Lower lobe of right lung (tissue), 2 donors: ENCODE results near the gene SEC31B. TPM values are rescaled to one million over a fixed set of nuclear protein-coding genes. Genes with fewer than 3 reads are reported as not detected.

ENCODE experiments used
- ATAC-seq, 2 donors: fragments of 200-7000 bp; cut with Tn5 transposase; one replicate each; pipeline ENCODE4 v1.9.1; 2020 to 2022; ENCODE audit warnings: mild to moderate bottlenecking in 2 of 2, moderate library complexity in 2 of 2
- DNase-seq: peaks from one replicate; pipeline ENCODE4 v3.0.0-alpha.2; 2020
- H3K27ac ChIP-seq: fragments of 200-600 bp; one replicate; pipeline ENCODE4 v1.8.0; 2022
- H3K27me3 ChIP-seq: fragments of 200-600 bp; one replicate; pipeline ENCODE4 v1.8.0; 2022; ENCODE audit warnings: low read depth
- H3K36me3 ChIP-seq: fragments of 200-600 bp; one replicate; pipeline ENCODE4 v1.8.0; 2022; ENCODE audit warnings: mild to moderate bottlenecking
- H3K4me1 ChIP-seq: fragments of 200-600 bp; one replicate; pipeline ENCODE4 v1.8.0; 2022
- H3K4me3 ChIP-seq: fragments of 200-600 bp; one replicate; pipeline ENCODE4 v1.8.0; 2022; ENCODE audit warnings: mild to moderate bottlenecking
- H3K9me3 ChIP-seq: fragments of 200-600 bp; one replicate; pipeline ENCODE4 v1.8.0; 2022
- intact Hi-C: fragments of 100-400 bp; cut with DNase I; formaldehyde crosslinking; loops from one replicate; pipeline ENCODE4 v1.11.0; 2022
- long read RNA-seq: library from polyadenylated mRNA; unstranded; transcript quantifications from one replicate; pipeline ENCODE4 v2.0.0, GENCODE V29; 2021
- total RNA-seq: library from RNA; stranded (reverse); fragmentation: NEBNext Ultra II Directional; extraction: Animal tissue kit (Norgen Biotek cat#: 25700); gene quantifications from one replicate; pipeline ENCODE4 v1.2.1, GENCODE V29; 2021
- TF ChIP-seq, protein P1 (sequence below): fragments of 200-600 bp; IDR thresholded peaks from one replicate; pipeline ENCODE4 v1.8.0; 2022; ENCODE audit warnings: antibody characterized with exemption, mild to moderate bottlenecking
- donor health status: DM: no; HTN: yes; CAD: no; lungs with severe emphysema.

Gene SEC31B, protein sequence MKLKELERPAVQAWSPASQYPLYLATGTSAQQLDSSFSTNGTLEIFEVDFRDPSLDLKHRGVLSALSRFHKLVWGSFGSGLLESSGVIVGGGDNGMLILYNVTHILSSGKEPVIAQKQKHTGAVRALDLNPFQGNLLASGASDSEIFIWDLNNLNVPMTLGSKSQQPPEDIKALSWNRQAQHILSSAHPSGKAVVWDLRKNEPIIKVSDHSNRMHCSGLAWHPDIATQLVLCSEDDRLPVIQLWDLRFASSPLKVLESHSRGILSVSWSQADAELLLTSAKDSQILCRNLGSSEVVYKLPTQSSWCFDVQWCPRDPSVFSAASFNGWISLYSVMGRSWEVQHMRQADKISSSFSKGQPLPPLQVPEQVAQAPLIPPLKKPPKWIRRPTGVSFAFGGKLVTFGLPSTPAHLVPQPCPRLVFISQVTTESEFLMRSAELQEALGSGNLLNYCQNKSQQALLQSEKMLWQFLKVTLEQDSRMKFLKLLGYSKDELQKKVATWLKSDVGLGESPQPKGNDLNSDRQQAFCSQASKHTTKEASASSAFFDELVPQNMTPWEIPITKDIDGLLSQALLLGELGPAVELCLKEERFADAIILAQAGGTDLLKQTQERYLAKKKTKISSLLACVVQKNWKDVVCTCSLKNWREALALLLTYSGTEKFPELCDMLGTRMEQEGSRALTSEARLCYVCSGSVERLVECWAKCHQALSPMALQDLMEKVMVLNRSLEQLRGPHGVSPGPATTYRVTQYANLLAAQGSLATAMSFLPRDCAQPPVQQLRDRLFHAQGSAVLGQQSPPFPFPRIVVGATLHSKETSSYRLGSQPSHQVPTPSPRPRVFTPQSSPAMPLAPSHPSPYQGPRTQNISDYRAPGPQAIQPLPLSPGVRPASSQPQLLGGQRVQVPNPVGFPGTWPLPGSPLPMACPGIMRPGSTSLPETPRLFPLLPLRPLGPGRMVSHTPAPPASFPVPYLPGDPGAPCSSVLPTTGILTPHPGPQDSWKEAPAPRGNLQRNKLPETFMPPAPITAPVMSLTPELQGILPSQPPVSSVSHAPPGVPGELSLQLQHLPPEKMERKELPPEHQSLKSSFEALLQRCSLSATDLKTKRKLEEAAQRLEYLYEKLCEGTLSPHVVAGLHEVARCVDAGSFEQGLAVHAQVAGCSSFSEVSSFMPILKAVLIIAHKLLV
- 16.0 TPM for total RNA-seq
- long read RNA-seq, partial matches to known transcripts = 5 of 11 reads
- long read RNA-seq, other reads (novel, unspliced or antisense) = 5 of 11 reads

DNA sequence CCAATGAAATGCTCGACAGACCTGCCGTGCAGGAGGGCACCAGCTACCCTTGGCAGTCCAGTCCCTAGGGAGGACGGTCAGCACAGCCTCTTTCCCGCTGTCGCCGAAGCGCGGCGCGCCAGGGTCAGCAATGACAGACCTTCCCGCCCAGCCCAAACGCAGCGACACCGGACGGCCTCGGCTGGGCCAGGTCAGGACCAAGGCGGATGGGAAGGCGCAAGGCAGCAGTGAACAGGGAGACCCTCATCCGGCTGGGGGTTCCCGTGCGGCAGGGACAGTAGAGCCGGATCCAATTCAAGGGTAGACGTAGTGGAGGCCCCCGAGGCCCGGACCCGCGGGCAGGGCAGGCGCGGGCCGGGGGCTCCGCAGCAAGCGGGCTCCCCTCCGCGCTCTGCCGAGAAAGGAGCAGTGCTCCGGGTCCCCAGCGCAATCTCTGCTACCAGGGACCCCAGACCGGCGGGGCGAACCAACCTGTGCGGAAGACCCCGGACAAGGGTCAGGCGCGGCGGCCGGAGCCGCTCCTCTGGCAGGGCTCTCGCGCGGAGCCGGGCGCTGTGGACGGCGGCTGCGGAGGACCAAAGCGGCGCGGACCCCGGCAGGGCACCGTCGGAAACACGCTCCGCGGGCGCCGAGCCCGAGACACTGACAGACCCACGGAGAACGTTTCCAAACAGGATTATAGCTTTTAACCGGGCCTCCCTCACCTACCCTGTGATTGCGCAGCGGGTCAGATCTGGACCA, at the start of gene SEC31B:
Gene SEC31B (minus strand): TSS at position 551 of the 741 bp plus-strand sequence. CDS start 2,909 bp downstream, outside the sequence.
- DNase-seq (peak; percentile 52), ATAC-seq (peak; percentile 57 to 66)
- Histone ChIP-seq H3K4me1 (peaks cover 17% of the 10 kb centered on the region), H3K27me3 (no peaks in the 10 kb centered on the region), H3K4me3 (peak within 1 kb of the TSS; percentile 50), H3K36me3 (peaks cover 19% of the 10 kb centered on the region), H3K27ac (no peak within 1 kb of the TSS), H3K9me3 (no peaks in the 10 kb centered on the region)
- TF ChIP-seq, protein P1, sequence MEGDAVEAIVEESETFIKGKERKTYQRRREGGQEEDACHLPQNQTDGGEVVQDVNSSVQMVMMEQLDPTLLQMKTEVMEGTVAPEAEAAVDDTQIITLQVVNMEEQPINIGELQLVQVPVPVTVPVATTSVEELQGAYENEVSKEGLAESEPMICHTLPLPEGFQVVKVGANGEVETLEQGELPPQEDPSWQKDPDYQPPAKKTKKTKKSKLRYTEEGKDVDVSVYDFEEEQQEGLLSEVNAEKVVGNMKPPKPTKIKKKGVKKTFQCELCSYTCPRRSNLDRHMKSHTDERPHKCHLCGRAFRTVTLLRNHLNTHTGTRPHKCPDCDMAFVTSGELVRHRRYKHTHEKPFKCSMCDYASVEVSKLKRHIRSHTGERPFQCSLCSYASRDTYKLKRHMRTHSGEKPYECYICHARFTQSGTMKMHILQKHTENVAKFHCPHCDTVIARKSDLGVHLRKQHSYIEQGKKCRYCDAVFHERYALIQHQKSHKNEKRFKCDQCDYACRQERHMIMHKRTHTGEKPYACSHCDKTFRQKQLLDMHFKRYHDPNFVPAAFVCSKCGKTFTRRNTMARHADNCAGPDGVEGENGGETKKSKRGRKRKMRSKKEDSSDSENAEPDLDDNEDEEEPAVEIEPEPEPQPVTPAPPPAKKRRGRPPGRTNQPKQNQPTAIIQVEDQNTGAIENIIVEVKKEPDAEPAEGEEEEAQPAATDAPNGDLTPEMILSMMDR = no peak
- intact Hi-C loops = loop anchor here (5.0 kb wide), 1 partner anchor 182 kb away; no protein-coding TSS in a partner anchor

DNA sequence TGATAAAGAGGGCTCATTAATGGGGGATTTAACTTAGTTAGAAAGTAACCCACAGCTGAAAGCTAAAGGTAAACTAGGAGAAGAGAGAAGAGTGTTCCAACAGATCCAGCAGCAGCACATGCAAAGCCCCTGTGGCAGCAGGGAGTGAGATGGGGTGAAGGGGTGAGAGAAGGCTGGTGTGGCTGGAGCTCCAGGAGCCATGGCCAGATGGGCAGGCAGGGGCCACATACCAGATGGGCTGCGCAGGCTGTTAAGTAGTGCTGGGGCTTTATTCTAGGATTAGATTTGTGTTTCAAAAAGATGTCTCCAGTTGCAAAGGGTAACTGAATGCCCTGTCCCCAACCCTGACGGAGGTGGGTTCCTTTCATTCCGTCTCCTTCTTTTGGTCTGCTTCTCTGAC, 49.3 kb upstream of the SEC31B start:
- Histone ChIP-seq H3K4me3 (no peak overlapping the region), H3K4me1 (no peaks in the 10 kb centered on the region), H3K27ac (no peak overlapping the region), H3K9me3 (no peaks in the 10 kb centered on the region), H3K27me3 (peaks cover 83% of the 10 kb centered on the region), H3K36me3 (no peaks in the 10 kb centered on the region)
- intact Hi-C loops = no loop called here
- ATAC-seq = no peak
- DNase-seq = no peak
- TF ChIP-seq, protein P1 = no peak

DNA sequence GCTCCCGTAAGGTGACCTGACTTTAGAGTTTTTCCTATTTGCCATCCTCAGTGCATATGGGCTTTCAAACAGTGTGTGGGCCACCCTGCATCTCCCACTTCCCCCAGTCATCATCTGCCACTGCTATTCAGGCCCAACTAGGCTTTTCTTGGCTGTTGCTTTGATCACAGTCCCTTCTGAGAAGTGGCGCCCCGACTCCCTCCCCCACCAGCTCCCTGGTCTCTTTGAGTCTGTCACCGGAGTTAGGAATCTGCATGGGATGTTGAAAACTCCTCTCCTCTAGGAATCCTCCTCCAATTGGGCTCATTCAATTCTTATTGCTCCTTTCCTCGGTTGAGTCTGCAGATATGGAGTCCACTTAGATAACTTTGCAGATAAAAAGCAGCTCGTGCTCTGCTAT, 48.2 kb upstream of the SEC31B start:
- Histone ChIP-seq H3K27me3 (peaks cover 80% of the 10 kb centered on the region), H3K4me3 (no peak overlapping the region), H3K4me1 (peaks cover 1% of the 10 kb centered on the region), H3K27ac (no peak overlapping the region), H3K36me3 (no peaks in the 10 kb centered on the region), H3K9me3 (no peaks in the 10 kb centered on the region)
- DNase-seq (no peak), ATAC-seq (no peak)
- TF ChIP-seq, protein P1 = no peak
- intact Hi-C loops = no loop called here

DNA sequence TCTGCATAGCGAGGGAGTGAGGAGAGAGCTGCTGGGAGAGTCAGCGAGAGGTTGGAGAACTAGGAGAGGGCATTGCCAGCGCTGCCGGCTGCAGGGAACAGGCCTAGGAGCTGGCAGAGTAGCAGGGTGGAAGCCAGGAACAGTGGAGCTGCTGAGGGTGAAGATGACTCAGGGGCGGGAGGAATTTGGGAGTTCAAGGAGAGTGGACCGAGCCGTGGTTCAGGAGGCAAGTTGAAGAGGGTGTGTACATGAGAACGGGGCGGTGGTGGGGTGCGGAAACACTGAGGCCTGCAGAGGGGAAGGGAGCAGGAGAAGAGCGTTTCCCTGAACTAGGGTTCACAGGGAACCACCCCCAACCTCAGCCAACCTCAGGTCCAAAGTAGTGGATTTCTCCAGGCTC, 47.6 kb upstream of the SEC31B start:
- no peak overlapping the region for H3K4me3 ChIP-seq
- H3K36me3 ChIP-seq = no peaks in the 10 kb centered on the region
- peaks cover 80% of the 10 kb centered on the region for H3K27me3 ChIP-seq
- intact Hi-C loops = no loop called here
- peaks cover 7% of the 10 kb centered on the region for H3K4me1 ChIP-seq
- ATAC-seq = no peak
- no peaks in the 10 kb centered on the region for H3K9me3 ChIP-seq
- no peak overlapping the region for H3K27ac ChIP-seq
- TF ChIP-seq, protein P1 = no peak
- no peak for DNase-seq
